ENCODE measurements around the gene SIGLEC5.

- no peak for TF ChIP-seq CTCF (conservative IDR thresholded peaks at IDR 0.05; ENCODE audit: low read depth, low read length)
- TF ChIP-seq EZH2 (IDR thresholded peaks at IDR 0.05; ENCODE audit: low read length, unreplicated experiment) = no peak
- TF ChIP-seq EZH2phosphoT487 (IDR thresholded peaks at IDR 0.05; ENCODE audit: borderline replicate concordance, low read length) = no peak
Measured at GRCh38 chr19:51573331-51573730, 56.9 kb downstream of the SIGLEC5 start.

All from PC-3 (cell line).